Endothelial cell of umbilical vein (primary cell): ENCODE data around the gene KIAA1217. TPM values are rescaled to one million over a fixed set of nuclear protein-coding genes. Genes with fewer than 3 reads are reported as not detected.

Source experiments
- BruUV-seq: library from RNA; stranded (reverse); fragments of 400-500 nt; replicated peaks from 2 replicates; lab custom pipeline; 2021; lab: Mats Ljungman, UMichigan
- CTCF ChIA-PET: fragments of 300-600, 350-600 bp; sonication (Branson Sonifier 250); formaldehyde crosslinking; loops from one replicate; lab custom pipeline; 2021; ENCODE audit warnings: antibody characterized with exemption, inconsistent platforms; lab: Charles Lee
- POLR2A ChIA-PET: fragments of 300-600, 350-600 bp; sonication (Branson Sonifier 250); formaldehyde crosslinking; loops from one replicate; lab custom pipeline; 2021; ENCODE audit warnings: antibody characterized with exemption, inconsistent platforms; lab: Charles Lee
- DNase-seq: peaks from one replicate; pipeline ENCODE4 v3.0.0-alpha.2; 2011; ENCODE audit warnings: low read depth, low spot score
- FAIRE-seq: peaks from 2 replicates; lab custom pipeline; 2011; peaks lifted over from hg19 to GRCh38; lab: Jason Lieb, UNC
- H2AFZ ChIP-seq: 2 replicates; pipeline ENCODE4 v1.6.0; 2012; ENCODE audit warnings: low read depth, low read length, control low read depth, inconsistent platforms
- H3K27ac ChIP-seq: 2 replicates; pipeline ENCODE4 v1.5.1; 2011; ENCODE audit warnings: low read depth, mild to moderate bottlenecking, control low read depth, low read length, moderate library complexity; ENCODE audit not compliant: insufficient read depth
- H3K27me3 ChIP-seq, 2 experiments: 2 replicates each; pipeline versions ENCODE4 v1.6.0 to v1.6.1; 2011; ENCODE audit warnings: low read length in 2 of 2, mixed read lengths in 1 of 2; ENCODE audit not compliant: control insufficient read depth in 2 of 2, insufficient read depth in 2 of 2
- H3K36me3 ChIP-seq, 2 experiments: 2 replicates in 1 of 2; 3 replicates in 1 of 2; pipeline ENCODE4 v1.5.1; 2011; ENCODE audit warnings: low read length in 2 of 2, mild to moderate bottlenecking in 1 of 2, moderate library complexity in 1 of 2; ENCODE audit not compliant: control insufficient read depth in 2 of 2, insufficient read depth in 2 of 2; ENCODE audit errors: extremely low read depth in 1 of 2
- H3K4me1 ChIP-seq: 3 replicates; pipeline ENCODE4 v1.5.1; 2011; ENCODE audit warnings: mild to moderate bottlenecking, low read length; ENCODE audit not compliant: control insufficient read depth, insufficient read depth; ENCODE audit errors: extremely low read depth
- H3K4me2 ChIP-seq: 2 replicates; pipeline ENCODE4 v1.6.1; 2011; ENCODE audit warnings: low read length, control low read depth, mixed read lengths; ENCODE audit not compliant: insufficient read depth
- H3K4me3 ChIP-seq, 3 experiments: fragments of 200-600 bp in 1 of 3; sonication (generic), shearing (Covaris generic) in 1 of 3; replicated peaks in 1 of 3; 2 replicates each; pipeline ENCODE4 v1.5.1; 2011 to 2016; ENCODE audit warnings: control low read depth in 3 of 3, low read length in 3 of 3, mild to moderate bottlenecking in 2 of 3, inconsistent platforms in 1 of 3, low read depth in 1 of 3, moderate library complexity in 1 of 3; ENCODE audit not compliant: insufficient read depth in 1 of 3
- H3K79me2 ChIP-seq: 2 replicates; pipeline ENCODE4 v1.6.0; 2012; ENCODE audit warnings: low read length, inconsistent platforms; ENCODE audit not compliant: control insufficient read depth, insufficient read depth
- H3K9ac ChIP-seq: replicated peaks from 2 replicates; pipeline ENCODE3; 2011; ENCODE audit warnings: low read length, control low read depth; ENCODE audit not compliant: insufficient read depth; ENCODE audit errors: extremely low read depth
- H3K9me1 ChIP-seq: replicated peaks from 3 replicates; pipeline ENCODE4 v1.6.0; 2011; ENCODE audit warnings: mild to moderate bottlenecking, low read length; ENCODE audit not compliant: control insufficient read depth, insufficient read depth; ENCODE audit errors: extremely low read depth
- H3K9me3 ChIP-seq: replicated peaks from 2 replicates; pipeline ENCODE4 v1.5.1; 2012; ENCODE audit warnings: low read length, inconsistent platforms; ENCODE audit not compliant: control insufficient read depth, insufficient read depth
- H4K20me1 ChIP-seq: replicated peaks from 2 replicates; pipeline ENCODE3; 2011; ENCODE audit warnings: mild to moderate bottlenecking, low read length; ENCODE audit not compliant: control insufficient read depth, insufficient read depth; ENCODE audit errors: extremely low read depth
- EZH2 ChIP-seq: IDR thresholded peaks from 2 replicates; pipeline ENCODE4 v1.6.1; 2012; ENCODE audit warnings: borderline replicate concordance, low read depth, mild to moderate bottlenecking, moderate library complexity, low read length, inconsistent platforms; ENCODE audit not compliant: severe bottlenecking
- FOS ChIP-seq: IDR thresholded peaks from 2 replicates; pipeline ENCODE4 v1.6.1; 2011; ENCODE audit warnings: mild to moderate bottlenecking, low read length, moderate library complexity, borderline replicate concordance; ENCODE audit not compliant: insufficient read depth
- GATA2 ChIP-seq: IDR thresholded peaks from 2 replicates; pipeline ENCODE4 v1.7.0; 2011; ENCODE audit warnings: low read depth, mild to moderate bottlenecking, moderate library complexity, mixed read lengths, low read length; ENCODE audit not compliant: insufficient read length, insufficient read depth
- JUN ChIP-seq: IDR thresholded peaks from 2 replicates; pipeline ENCODE4 v1.6.1; 2011; ENCODE audit warnings: borderline replicate concordance, low read depth; ENCODE audit not compliant: insufficient read length, insufficient read depth
- MYC ChIP-seq: IDR thresholded peaks from one replicate; pipeline ENCODE4 v1.6.1; 2011; ENCODE audit warnings: mild to moderate bottlenecking, low read depth, low read length
- POLR2A ChIP-seq: IDR thresholded peaks from 2 replicates; pipeline ENCODE4 v1.6.1; 2012; ENCODE audit warnings: low read depth, mild to moderate bottlenecking, control low read depth, low read length
- POLR2AphosphoS5 ChIP-seq: IDR thresholded peaks from 2 replicates; pipeline ENCODE4 v1.6.1; 2012; ENCODE audit warnings: low read depth, mild to moderate bottlenecking, control low read depth, low read length, moderate library complexity; ENCODE audit not compliant: insufficient read depth
- dilution Hi-C: fragments of 300-500 bp; cut with MboI; formaldehyde crosslinking; loops from one replicate; pipeline ENCODE4 v1.15.0; 2019; ENCODE audit warnings: low sequenced_read_pairs; ENCODE audit not compliant: extremely low pct_ligation_motif_present
- intact Hi-C: fragments of 100-400 bp; cut with micrococcal nuclease; formaldehyde crosslinking; loops from one replicate; pipeline ENCODE4 v1.10.0; 2022
- polyA plus RNA-seq, 4 experiments: library from polyadenylated mRNA; depleted of rRNA in 3 of 4; stranded (reverse) in 3 of 4; unstranded in 1 of 4; fragments of >200 nt; gene quantifications; 2 replicates each; pipeline versions ENCODE4 v1.2.1 to v1.2.3, GENCODE V29; 2011 to 2012; ENCODE audit warnings: missing spikeins in 1 of 4
- total RNA-seq: library from RNA; stranded (reverse); gene quantifications from 2 replicates; pipeline ENCODE4 v1.2.3, GENCODE V29; 2021
- TF ChIP-seq, protein P1 (sequence below), 2 donors: IDR thresholded peaks; 1 replicate in 1 of 2; 2 replicates in 1 of 2; pipeline ENCODE4 v1.5.1; 2011; ENCODE audit warnings: low read length in 2 of 2, mild to moderate bottlenecking in 2 of 2, moderate library complexity in 2 of 2, control low read depth in 1 of 2, inconsistent platforms in 1 of 2, low read depth in 1 of 2; ENCODE audit not compliant: insufficient read depth in 1 of 2; ENCODE audit errors: extremely low read depth in 1 of 2
- TF ChIP-seq, protein P2 (sequence below): IDR thresholded peaks from 2 replicates; pipeline ENCODE4 v1.6.1; 2011; ENCODE audit not compliant: insufficient read depth, insufficient read length

Gene KIAA1217
- total and polyA plus RNA-seq, 2 donors (not counting 3 experiments of a cell fraction or from before 2014, with no cell fraction given) = 0.83 to 10.3 TPM

- Histone ChIP-seq H4K20me1 (no peaks in the 10 kb centered on the region), H2AFZ (no peak overlapping the region), H3K9ac (no peak overlapping the region), H3K4me1 (no peaks in the 10 kb centered on the region), H3K36me3 (no peaks in the 10 kb centered on the region), H3K9me1 (no peaks in the 10 kb centered on the region), H3K27ac (no peak overlapping the region), H3K4me3 (no peak overlapping the region), H3K4me2 (no peak overlapping the region), H3K9me3 (no peaks in the 10 kb centered on the region), H3K27me3 (peaks cover 0 to 2% of the 10 kb centered on the region in 2 experiments), H3K79me2 (no peaks in the 10 kb centered on the region)
- no peak for TF ChIP-seq GATA2
- TF ChIP-seq MYC = no peak
- TF ChIP-seq POLR2A = no peak
- TF ChIP-seq, protein P1, sequence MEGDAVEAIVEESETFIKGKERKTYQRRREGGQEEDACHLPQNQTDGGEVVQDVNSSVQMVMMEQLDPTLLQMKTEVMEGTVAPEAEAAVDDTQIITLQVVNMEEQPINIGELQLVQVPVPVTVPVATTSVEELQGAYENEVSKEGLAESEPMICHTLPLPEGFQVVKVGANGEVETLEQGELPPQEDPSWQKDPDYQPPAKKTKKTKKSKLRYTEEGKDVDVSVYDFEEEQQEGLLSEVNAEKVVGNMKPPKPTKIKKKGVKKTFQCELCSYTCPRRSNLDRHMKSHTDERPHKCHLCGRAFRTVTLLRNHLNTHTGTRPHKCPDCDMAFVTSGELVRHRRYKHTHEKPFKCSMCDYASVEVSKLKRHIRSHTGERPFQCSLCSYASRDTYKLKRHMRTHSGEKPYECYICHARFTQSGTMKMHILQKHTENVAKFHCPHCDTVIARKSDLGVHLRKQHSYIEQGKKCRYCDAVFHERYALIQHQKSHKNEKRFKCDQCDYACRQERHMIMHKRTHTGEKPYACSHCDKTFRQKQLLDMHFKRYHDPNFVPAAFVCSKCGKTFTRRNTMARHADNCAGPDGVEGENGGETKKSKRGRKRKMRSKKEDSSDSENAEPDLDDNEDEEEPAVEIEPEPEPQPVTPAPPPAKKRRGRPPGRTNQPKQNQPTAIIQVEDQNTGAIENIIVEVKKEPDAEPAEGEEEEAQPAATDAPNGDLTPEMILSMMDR (IDR thresholded peaks at IDR 0.05; ENCODE audit: extremely low read depth in 1 of 2, insufficient read depth in 1 of 2, low read depth in 1 of 2, low read length in 2 of 2) = no peak
- no peak for TF ChIP-seq POLR2AphosphoS5
- TF ChIP-seq JUN = no peak
- no peak for TF ChIP-seq FOS
- no peak for TF ChIP-seq EZH2
- TF ChIP-seq, protein P2, sequence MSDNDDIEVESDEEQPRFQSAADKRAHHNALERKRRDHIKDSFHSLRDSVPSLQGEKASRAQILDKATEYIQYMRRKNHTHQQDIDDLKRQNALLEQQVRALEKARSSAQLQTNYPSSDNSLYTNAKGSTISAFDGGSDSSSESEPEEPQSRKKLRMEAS = no peak
- intact Hi-C loops = loop anchor here (1.0 to 5.0 kb wide), 5 partner anchors 40 to 511 kb away; no protein-coding TSS in a partner anchor
- BruUV-seq = no TSS peak
- FAIRE-seq (no peak), DNase-seq (no peak)
- dilution Hi-C loops = no loop called here
- CTCF ChIA-PET = interaction anchor here (1.0 to 1.7 kb wide), 3 partner anchors 508 to 1344 kb away, joined by 5 to 6 read pairs (median 5); no protein-coding TSS in a partner anchor
- POLR2A ChIA-PET = no interaction called here
Measured at GRCh38 chr10:24502801-24503460, 294.0 kb downstream of the KIAA1217 start.
